GM12891 (cell line): ENCODE data around the gene BCL2.

Source experiments
- POLR2A ChIP-seq: IDR thresholded peaks from 2 replicates; pipeline ENCODE4 v1.6.1; 2011; ENCODE audit warnings: low read depth, low read length, control low read depth
- POLR2AphosphoS5 ChIP-seq: IDR thresholded peaks from 2 replicates; pipeline ENCODE4 v1.6.1; 2011; ENCODE audit warnings: low read depth, low read length, control low read depth
- SPI1 ChIP-seq: IDR thresholded peaks from 2 replicates; pipeline ENCODE4 v1.6.1; 2011; ENCODE audit warnings: low read depth, low read length, control low read depth
- TAF1 ChIP-seq: IDR thresholded peaks from 2 replicates; pipeline ENCODE4 v1.6.1; 2011; ENCODE audit warnings: low read depth, low read length, control low read depth

- TF ChIP-seq POLR2A: no peak
- TF ChIP-seq POLR2AphosphoS5: no peak
- no peak for TF ChIP-seq TAF1
- TF ChIP-seq SPI1: no peak
These were observed 207.7 kb downstream of the BCL2 start for GRCh38 chr18:63111671-63112402.
